ENCODE results near the gene LIPM. TPM values are rescaled to one million over a fixed set of nuclear protein-coding genes. Genes with fewer than 3 reads are reported as not detected.

Gene LIPM
- total RNA-seq, 2 experiments from 2014 or later, result not detected

DNA sequence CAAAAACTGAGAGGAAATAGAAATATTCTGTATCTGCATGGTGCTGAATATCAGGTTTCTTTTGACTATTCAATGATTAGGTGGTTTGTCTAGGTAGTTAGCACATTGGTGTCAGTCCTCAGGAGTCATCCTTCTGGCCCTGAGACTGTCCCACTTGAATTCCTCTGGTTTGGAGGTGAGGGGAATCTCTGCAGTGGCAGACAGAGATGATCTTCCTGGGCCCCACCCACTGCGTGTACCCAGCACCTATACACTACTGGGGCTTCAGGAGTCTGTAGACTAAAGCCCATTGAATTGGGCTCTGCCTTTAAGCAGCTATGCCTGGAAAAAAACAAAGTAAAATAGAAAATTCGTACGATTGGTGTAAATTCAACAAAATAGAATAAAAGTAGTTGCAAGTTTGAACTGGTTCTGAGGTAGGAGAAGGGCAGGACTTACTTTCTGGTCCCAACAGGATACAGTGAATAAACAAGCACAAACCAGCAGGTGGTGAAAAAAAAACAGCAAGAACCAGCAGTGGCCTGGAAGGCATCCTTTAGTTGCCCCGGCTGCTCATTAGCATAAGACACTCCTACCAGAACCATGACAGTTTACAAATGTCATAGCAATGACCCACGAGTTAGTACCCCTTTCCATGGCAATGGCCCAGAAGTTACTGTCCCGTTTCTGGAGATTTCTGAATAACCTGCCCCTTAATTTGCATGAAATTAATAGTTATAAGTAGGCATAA, 1.7 kb downstream of the LIPM start:
- DNase-seq, result no peak
- H3K27ac Mint-ChIP-seq, result no peak overlapping the region
- ATAC-seq, result no peak
- ChIA-PET CTCF (interaction anchor here (0.6 to 1.5 kb wide), 7 partner anchors 17 to 239 kb away, joined by 3 to 5 read pairs (median 4); no protein-coding TSS in a partner anchor), POLR2A (interaction anchor here (0.6 kb wide), 1 partner anchor 228 kb away, joined by 3 read pairs; no protein-coding TSS in a partner anchor)
- H3K36me3 Mint-ChIP-seq (ENCODE audit: low read depth), result no peaks in the 10 kb centered on the region
- H3K4me3 Mint-ChIP-seq, result no peak overlapping the region
- H3K27me3 Mint-ChIP-seq, result peaks cover 8% of the 10 kb centered on the region
- intact Hi-C loops (cut with DNase I, micrococcal nuclease), result no loop called here
- peaks cover 12% of the 10 kb centered on the region for H3K4me1 Mint-ChIP-seq
- H3K9me3 Mint-ChIP-seq (ENCODE audit: low read depth), result no peaks in the 10 kb centered on the region

DNA sequence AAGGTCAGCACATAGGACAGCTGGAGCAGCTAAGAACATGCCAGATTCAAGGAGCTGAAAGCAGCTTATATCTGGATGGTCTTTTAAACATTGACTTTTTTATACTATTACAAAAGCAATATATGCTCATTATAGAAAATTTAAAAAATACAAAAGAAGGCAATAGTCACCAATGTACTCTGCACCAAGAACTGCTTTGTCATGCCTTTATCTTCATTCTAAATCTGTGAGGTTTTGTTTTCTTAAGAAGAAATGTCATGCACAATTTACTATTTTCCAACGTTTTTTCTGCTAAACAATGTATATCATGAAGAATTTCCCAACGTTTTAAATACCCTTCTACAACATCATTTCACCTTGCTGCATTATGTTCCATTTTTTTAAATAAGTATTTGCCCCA, 2.8 kb downstream of the LIPM start:
- H3K36me3 Mint-ChIP-seq (ENCODE audit: low read depth), result no peaks in the 10 kb centered on the region
- H3K27ac Mint-ChIP-seq, result no peak overlapping the region
- H3K9me3 Mint-ChIP-seq (ENCODE audit: low read depth), result no peaks in the 10 kb centered on the region
- DNase-seq, result no peak
- ChIA-PET CTCF (interaction anchor here (0.7 to 1.5 kb wide), 7 partner anchors 9 to 237 kb away, joined by 3 to 5 read pairs (median 4); no protein-coding TSS in a partner anchor), POLR2A (no interaction called here)
- peaks cover 6% of the 10 kb centered on the region for H3K27me3 Mint-ChIP-seq
- H3K4me3 Mint-ChIP-seq, result no peak overlapping the region
- H3K4me1 Mint-ChIP-seq, result peaks cover 13% of the 10 kb centered on the region
- ATAC-seq, result no peak
- intact Hi-C loops (cut with DNase I, micrococcal nuclease), result loop anchor here in 1 of 2 experiments (5.0 kb wide), 1 partner anchor 223 kb away; the partner anchor contains the start of gene RNLS

DNA sequence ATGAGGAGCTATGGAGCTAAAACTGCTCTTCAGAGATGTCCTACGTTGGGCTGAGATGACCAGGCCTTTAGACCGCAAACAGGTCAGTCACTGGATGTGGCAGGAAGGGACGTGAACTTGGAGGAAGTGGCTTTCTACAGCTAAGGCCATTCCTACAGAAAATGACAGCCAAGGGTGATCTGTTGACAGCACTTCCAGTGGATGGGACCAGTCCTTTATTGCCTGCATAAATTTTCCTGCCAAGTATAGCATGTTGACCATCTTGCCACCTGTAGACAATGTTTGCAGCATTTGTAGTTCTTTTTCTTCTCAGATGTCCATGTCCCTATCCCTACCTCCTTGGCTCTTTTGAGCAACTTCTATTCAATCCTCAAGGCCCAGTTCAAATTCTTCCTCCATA, 3.4 kb downstream of the LIPM start:
- Mint-ChIP-seq H3K36me3 (ENCODE audit: low read depth) (no peaks in the 10 kb centered on the region), H3K27ac (no peak overlapping the region), H3K9me3 (ENCODE audit: low read depth) (no peaks in the 10 kb centered on the region), H3K4me1 (peaks cover 13% of the 10 kb centered on the region), H3K4me3 (no peak overlapping the region), H3K27me3 (peaks cover 6% of the 10 kb centered on the region)
- no peak for DNase-seq
- CTCF ChIA-PET, result interaction anchor here (1.2 to 1.5 kb wide), 2 partner anchors 12 to 31 kb away, joined by 5 read pairs; no protein-coding TSS in a partner anchor
- ATAC-seq, result no peak
- POLR2A ChIA-PET, result no interaction called here
- intact Hi-C loops (cut with DNase I, micrococcal nuclease), result loop anchor here in 1 of 2 experiments (5.0 kb wide), 1 partner anchor 224 kb away; the partner anchor contains the start of gene RNLS

DNA sequence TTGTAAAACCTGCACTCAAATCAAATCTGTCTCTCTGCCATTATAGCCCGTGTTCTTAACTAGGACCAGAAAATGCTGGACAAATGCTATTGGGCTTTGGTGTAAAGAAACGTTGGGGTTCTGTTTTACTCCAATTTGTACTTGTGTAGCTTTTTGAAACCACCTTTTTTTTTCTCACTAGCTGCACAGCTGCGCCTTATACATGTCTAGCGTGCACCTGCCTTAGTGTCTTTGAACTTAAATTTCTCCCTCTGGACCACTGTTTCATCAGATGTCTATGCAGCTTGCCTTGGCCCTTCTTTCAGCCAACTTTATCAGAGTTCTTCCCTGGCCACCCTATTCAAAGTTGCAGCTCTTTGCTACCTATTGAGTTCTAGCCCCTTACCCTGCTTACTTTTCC, 7.1 kb downstream of the LIPM start:
- H3K27me3 Mint-ChIP-seq, result no peaks in the 10 kb centered on the region
- intact Hi-C loops (cut with DNase I, micrococcal nuclease), result loop anchor here (1.0 to 5.0 kb wide), 5 partner anchors 81 to 244 kb away; partner anchors contain the start of gene RNLS (in 2 of the 2)
- DNase-seq (no peak), ATAC-seq (no peak)
- no peak overlapping the region for H3K4me3 Mint-ChIP-seq
- no peak overlapping the region for H3K27ac Mint-ChIP-seq
- no peaks in the 10 kb centered on the region for H3K9me3 Mint-ChIP-seq (ENCODE audit: low read depth)
- H3K36me3 Mint-ChIP-seq (ENCODE audit: low read depth), result no peaks in the 10 kb centered on the region
- peaks cover 10% of the 10 kb centered on the region for H3K4me1 Mint-ChIP-seq
- POLR2A ChIA-PET, result no interaction called here
- CTCF ChIA-PET, result interaction anchor here (0.5 to 3.0 kb wide), 14 partner anchors 9 to 678 kb away, joined by 3 to 21 read pairs (median 4); no protein-coding TSS in a partner anchor

DNA sequence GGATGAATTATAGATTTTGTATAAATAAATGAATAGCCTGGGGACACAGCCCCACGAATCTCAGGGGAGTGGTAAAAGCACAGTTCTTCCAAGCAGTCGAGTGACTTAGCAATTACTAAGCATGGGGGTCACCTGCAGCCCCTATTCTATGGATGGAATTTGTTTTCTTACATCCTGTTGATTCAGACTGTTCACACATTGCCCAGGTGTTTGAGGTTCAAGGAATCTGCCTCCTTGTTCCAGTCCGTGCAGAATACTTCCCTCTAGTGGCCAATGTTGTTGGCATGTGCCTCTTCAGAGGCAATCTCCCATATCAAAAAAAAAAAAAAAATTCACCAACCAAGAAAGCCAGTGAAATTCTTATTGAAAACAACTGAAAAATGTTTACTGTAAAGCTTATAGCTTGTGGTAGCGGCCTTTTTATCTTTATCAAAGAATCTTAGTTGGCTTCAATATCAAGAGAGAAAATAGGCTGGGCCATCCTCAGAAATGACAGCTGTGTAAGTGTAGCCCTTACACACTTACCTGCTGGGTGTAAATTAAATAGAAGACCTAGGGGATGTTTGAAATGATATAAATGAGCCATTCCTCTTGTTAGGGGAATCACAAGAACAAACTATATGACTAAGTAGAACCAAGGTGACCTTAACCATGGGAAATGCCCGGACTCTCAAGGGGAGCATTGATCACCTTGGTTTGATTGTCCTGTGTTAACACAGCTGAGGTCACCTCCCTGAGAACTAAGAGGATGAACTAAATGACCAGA, 7.8 kb downstream of the LIPM start:
- Mint-ChIP-seq H3K4me1 (peaks cover 15% of the 10 kb centered on the region), H3K27ac (no peak overlapping the region), H3K9me3 (ENCODE audit: low read depth) (no peaks in the 10 kb centered on the region), H3K4me3 (no peak overlapping the region), H3K36me3 (ENCODE audit: low read depth) (no peaks in the 10 kb centered on the region), H3K27me3 (no peaks in the 10 kb centered on the region)
- CTCF ChIA-PET, result interaction anchor here (0.6 to 3.0 kb wide), 32 partner anchors 8 to 823 kb away, joined by 3 to 21 read pairs (median 4); no protein-coding TSS in a partner anchor
- POLR2A ChIA-PET, result no interaction called here
- ATAC-seq (peak; percentile 86), DNase-seq (peak; percentile 40)
- intact Hi-C loops (cut with DNase I, micrococcal nuclease), result loop anchor here (1.0 kb wide), 4 partner anchors 82 to 245 kb away; partner anchors contain the start of gene RNLS (in 1 of the 2)

DNA sequence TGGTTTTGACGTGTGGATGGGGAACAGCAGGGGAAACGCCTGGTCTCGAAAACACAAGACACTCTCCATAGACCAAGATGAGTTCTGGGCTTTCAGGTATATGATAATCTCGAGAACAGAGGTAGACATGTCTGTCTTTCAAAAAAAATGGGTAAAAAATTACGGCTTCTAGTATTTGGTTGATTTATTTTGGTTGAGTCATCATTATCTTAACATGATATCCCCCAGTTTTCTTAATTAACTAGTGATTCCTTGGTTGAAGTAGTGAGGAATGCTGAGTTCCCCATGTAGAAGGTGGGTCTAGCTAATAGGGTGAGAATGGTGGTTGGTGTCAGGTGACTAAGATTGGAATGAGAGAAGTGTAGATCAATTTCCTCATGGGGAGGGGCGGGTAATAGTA, 10.7 kb downstream of the LIPM start:
- intact Hi-C loops (cut with DNase I, micrococcal nuclease), result no loop called here
- DNase-seq (no peak), ATAC-seq (no peak)
- CTCF ChIA-PET, result interaction anchor here (1.5 to 1.7 kb wide), 2 partner anchors 23 to 119 kb away, joined by 3 to 6 read pairs; no protein-coding TSS in a partner anchor
- H3K27me3 Mint-ChIP-seq, result no peaks in the 10 kb centered on the region
- H3K4me3 Mint-ChIP-seq, result no peak overlapping the region
- POLR2A ChIA-PET, result no interaction called here
- no peak overlapping the region for H3K27ac Mint-ChIP-seq
- no peaks in the 10 kb centered on the region for H3K36me3 Mint-ChIP-seq (ENCODE audit: low read depth)
- peaks cover 20% of the 10 kb centered on the region for H3K4me1 Mint-ChIP-seq
- no peaks in the 10 kb centered on the region for H3K9me3 Mint-ChIP-seq (ENCODE audit: low read depth)

DNA sequence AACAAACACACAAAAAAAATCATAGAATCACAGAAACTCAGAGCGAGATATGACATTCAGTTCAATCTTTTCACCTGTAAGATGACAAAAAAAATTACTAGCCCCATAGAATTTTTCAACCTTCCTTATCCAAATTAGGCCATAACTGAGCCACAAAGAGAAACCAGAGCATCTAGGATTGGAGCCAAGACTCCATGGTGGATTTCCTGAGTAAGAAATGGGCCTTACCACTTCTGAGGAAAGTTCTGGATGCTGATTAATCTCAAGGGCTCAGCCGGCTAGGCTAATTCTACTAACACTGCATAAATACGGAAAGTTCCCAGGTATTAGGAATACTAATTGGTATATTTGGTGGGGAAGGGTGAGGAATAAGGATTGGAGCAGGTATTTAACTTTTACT, 16.8 kb downstream of the LIPM start:
- intact Hi-C loops (cut with DNase I, micrococcal nuclease), result no loop called here
- Mint-ChIP-seq H3K27ac (no peak overlapping the region), H3K4me1 (peaks cover 23% of the 10 kb centered on the region), H3K27me3 (no peaks in the 10 kb centered on the region), H3K4me3 (no peak overlapping the region), H3K36me3 (ENCODE audit: low read depth) (no peaks in the 10 kb centered on the region), H3K9me3 (ENCODE audit: low read depth) (no peaks in the 10 kb centered on the region)
- ChIA-PET CTCF (interaction anchor here (0.7 to 1.4 kb wide), 3 partner anchors 10 to 18 kb away, joined by 3 to 9 read pairs (median 3); no protein-coding TSS in a partner anchor), POLR2A (no interaction called here)
- no peak for ATAC-seq
- DNase-seq, result no peak

DNA sequence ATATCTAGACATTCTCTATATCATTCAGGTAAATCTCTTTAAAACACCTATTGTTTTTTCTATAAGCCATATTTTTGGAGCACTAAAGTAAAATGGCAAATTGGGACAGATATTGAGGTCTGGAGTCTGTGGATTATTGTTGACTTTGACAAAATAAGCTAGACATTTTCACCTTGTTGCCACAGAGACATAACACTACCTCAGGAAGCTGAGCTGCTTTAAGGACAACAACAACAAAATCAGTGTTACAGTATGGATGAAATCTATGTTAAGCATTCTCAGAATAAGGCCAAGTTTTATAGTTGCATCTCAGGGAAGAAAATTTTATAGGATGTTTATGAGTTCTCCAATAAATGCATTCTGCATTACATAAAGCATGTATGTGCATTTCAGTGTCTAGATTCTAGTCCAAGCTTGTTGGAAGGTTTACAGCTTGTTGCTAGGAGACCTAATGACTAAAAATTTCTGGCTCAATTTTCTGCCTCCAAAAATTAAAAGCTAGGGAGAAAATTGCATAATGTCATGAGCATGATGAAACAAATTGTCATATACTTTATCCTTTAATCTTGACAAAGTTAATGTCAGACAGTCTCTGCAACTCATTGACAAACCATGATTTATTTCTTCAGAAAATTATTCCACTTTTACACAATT, 18.3 kb downstream of the LIPM start:
- Mint-ChIP-seq H3K9me3 (ENCODE audit: low read depth) (no peaks in the 10 kb centered on the region), H3K27ac (no peak overlapping the region), H3K4me1 (peaks cover 28% of the 10 kb centered on the region), H3K27me3 (no peaks in the 10 kb centered on the region), H3K36me3 (ENCODE audit: low read depth) (peaks cover 1% of the 10 kb centered on the region), H3K4me3 (no peak overlapping the region)
- intact Hi-C loops (cut with DNase I, micrococcal nuclease), result no loop called here
- ATAC-seq, result no peak
- ChIA-PET CTCF (interaction anchor here (0.6 to 1.7 kb wide), 6 partner anchors 10 to 713 kb away, joined by 3 to 11 read pairs (median 4); no protein-coding TSS in a partner anchor), POLR2A (no interaction called here)
- DNase-seq, result no peak

DNA sequence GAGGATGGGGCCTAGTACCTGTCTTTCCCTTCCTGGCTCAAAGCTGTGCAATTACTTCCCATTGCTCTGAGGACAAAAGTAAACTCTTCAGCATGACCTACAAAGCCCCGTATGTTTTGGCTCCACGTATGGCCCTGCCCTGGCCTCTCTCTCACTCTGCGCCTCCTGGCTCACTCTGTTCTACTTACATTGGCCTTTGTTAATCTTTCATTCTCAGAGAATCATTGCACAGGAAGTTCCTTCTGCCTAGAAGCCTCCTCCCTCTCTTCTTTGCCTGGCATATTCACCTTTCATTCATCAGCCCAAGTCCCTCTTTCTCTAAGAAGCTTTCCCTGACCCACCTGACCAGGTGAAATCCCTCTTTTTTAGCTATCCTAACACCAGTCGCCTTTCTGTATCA, 23.9 kb downstream of the LIPM start:
- peaks cover 58% of the 10 kb centered on the region for H3K4me1 Mint-ChIP-seq
- peak overlapping the region; percentile 63 for H3K27ac Mint-ChIP-seq
- H3K27me3 Mint-ChIP-seq, result no peaks in the 10 kb centered on the region
- CTCF ChIA-PET, result interaction anchor here (0.7 to 5.7 kb wide), 8 partner anchors 9 to 108 kb away, joined by 3 to 48 read pairs (median 4); partner anchors contain the start of gene ANKRD22
- DNase-seq (peak; percentile 19), ATAC-seq (no peak)
- H3K9me3 Mint-ChIP-seq (ENCODE audit: low read depth), result no peaks in the 10 kb centered on the region
- no peak overlapping the region for H3K4me3 Mint-ChIP-seq
- H3K36me3 Mint-ChIP-seq (ENCODE audit: low read depth), result peaks cover 8% of the 10 kb centered on the region
- POLR2A ChIA-PET, result no interaction called here
- intact Hi-C loops (cut with DNase I, micrococcal nuclease), result loop anchor here (2.0 to 5.0 kb wide), 3 partner anchors 22 to 166 kb away; partner anchors contain the start of gene FAS (in 2 of the 2)

DNA sequence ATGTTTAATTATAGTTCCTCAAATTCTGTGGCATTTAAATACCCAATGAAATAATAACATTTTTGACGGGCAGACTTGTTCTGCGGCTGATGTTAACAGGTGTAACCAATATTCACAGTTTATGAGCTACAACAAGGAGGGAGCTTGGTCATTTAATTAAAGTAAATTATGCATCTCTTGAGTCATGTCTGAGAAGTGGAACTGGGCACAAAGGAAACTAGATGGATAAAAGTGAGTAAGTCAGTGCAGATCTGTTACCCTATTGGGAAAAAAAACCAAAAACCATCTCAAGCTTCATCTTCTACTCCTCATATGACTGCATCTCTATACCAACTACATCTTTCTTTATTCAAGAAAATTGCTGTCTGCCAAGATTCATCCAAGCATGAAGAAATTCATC, 25.1 kb downstream of the LIPM start:
- intact Hi-C loops (cut with DNase I, micrococcal nuclease), result loop anchor here (2.0 to 5.0 kb wide), 3 partner anchors 21 to 165 kb away; partner anchors contain the start of gene FAS (in 2 of the 2)
- peaks cover 8% of the 10 kb centered on the region for H3K36me3 Mint-ChIP-seq (ENCODE audit: low read depth)
- H3K9me3 Mint-ChIP-seq (ENCODE audit: low read depth), result no peaks in the 10 kb centered on the region
- ChIA-PET POLR2A (no interaction called here), CTCF (interaction anchor here (1.0 to 5.7 kb wide), 9 partner anchors 8 to 186 kb away, joined by 3 to 48 read pairs (median 5); no protein-coding TSS in a partner anchor)
- H3K4me1 Mint-ChIP-seq, result peaks cover 59% of the 10 kb centered on the region
- no peak for DNase-seq
- H3K27ac Mint-ChIP-seq, result no peak overlapping the region
- H3K4me3 Mint-ChIP-seq, result no peak overlapping the region
- no peaks in the 10 kb centered on the region for H3K27me3 Mint-ChIP-seq
- peak; percentile 31 for ATAC-seq

Measured in activated CD4-positive, alpha-beta T cell treated with anti-CD3 and anti-CD28 coated beads for 36 hours (primary cell).